SK-N-SH (cell line): ENCODE data around the gene CNFN. TPM values are rescaled to one million over a fixed set of nuclear protein-coding genes. Genes with fewer than 3 reads are reported as not detected.

Experiments used
- CTCF ChIA-PET: fragments of 300-600, 350-600 bp; formaldehyde crosslinking; extraction: SDS; loops from one replicate; lab custom pipeline; 2021; lab: Yijun Ruan, JAX
- POLR2A ChIA-PET: fragments of 350-600 bp; sonication (Branson Sonifier 250); formaldehyde crosslinking; extraction: SDS; loops from one replicate; lab custom pipeline; 2020; ENCODE audit warnings: antibody characterized with exemption, inconsistent platforms; lab: Yijun Ruan, JAX
- DNase-seq: peaks from one replicate; pipeline ENCODE4 v3.0.0; 2012
- H2AFZ ChIP-seq: fragments of 200-600 bp; sonication (generic); 2 replicates; pipeline ENCODE4 v1.8.1; 2016; ENCODE audit warnings: antibody characterized with exemption, mild to moderate bottlenecking, low read depth
- H3F3A ChIP-seq: fragments of 200-600 bp; sonication (generic); replicated peaks from 2 replicates; pipeline ENCODE3; 2016; ENCODE audit warnings: antibody characterized with exemption, mild to moderate bottlenecking; ENCODE audit not compliant: insufficient read depth
- H3K27ac ChIP-seq, 2 experiments: fragments of 200-500 bp in 1 of 2; fragments of 200-600 bp in 1 of 2; sonication (Bioruptor generic) in 1 of 2; sonication (generic), shearing (Covaris generic) in 1 of 2; 2 replicates each; pipeline versions ENCODE4 v1.5.1 to v1.6.1; 2014 to 2016; ENCODE audit warnings: low read depth in 2 of 2, inconsistent platforms in 1 of 2, low read length in 1 of 2, mild to moderate bottlenecking in 1 of 2, mixed read lengths in 1 of 2
- H3K27me3 ChIP-seq: fragments of 200-600 bp; sonication (generic), shearing (Covaris generic); 2 replicates; pipeline ENCODE4 v1.6.1; 2016; ENCODE audit warnings: mixed run types; ENCODE audit not compliant: insufficient read depth
- H3K36me3 ChIP-seq, 2 experiments: fragments of 200-500 bp in 1 of 2; fragments of 200-600 bp in 1 of 2; sonication (Bioruptor generic) in 1 of 2; sonication (generic) in 1 of 2; replicated peaks in 1 of 2; 2 replicates each; pipeline versions ENCODE3 to v1.5.1; 2014 to 2016; ENCODE audit warnings: low read length in 1 of 2, mild to moderate bottlenecking in 1 of 2; ENCODE audit not compliant: insufficient read depth in 2 of 2, control insufficient read depth in 1 of 2
- H3K4me1 ChIP-seq, 2 experiments: fragments of 200-500 bp in 1 of 2; fragments of 200-600 bp in 1 of 2; sonication (Bioruptor generic) in 1 of 2; sonication (generic), shearing (Covaris generic) in 1 of 2; 2 replicates each; pipeline versions ENCODE4 v1.5.1 to v1.6.1; 2014 to 2016; ENCODE audit warnings: low read depth in 1 of 2, low read length in 1 of 2, mixed run types in 1 of 2; ENCODE audit not compliant: insufficient read depth in 2 of 2, control insufficient read depth in 1 of 2
- H3K4me2 ChIP-seq: fragments of 200-600 bp; sonication (generic), shearing (Covaris generic); 2 replicates; pipeline ENCODE4 v1.6.1; 2017; ENCODE audit warnings: mixed run types
- H3K4me3 ChIP-seq, 2 experiments: fragments of 200-500 bp in 1 of 2; fragments of 200-600 bp in 1 of 2; sonication (Bioruptor generic) in 1 of 2; sonication (generic), shearing (Covaris generic) in 1 of 2; 2 replicates each; pipeline versions ENCODE4 v1.5.1 to v1.8.1; 2014 to 2016; ENCODE audit warnings: low read depth in 2 of 2, inconsistent platforms in 1 of 2, low read length in 1 of 2, mild to moderate bottlenecking in 1 of 2, mixed read lengths in 1 of 2, moderate library complexity in 1 of 2
- H3K79me2 ChIP-seq: fragments of 200-600 bp; sonication (generic); 2 replicates; pipeline ENCODE4 v1.8.1; 2017; ENCODE audit warnings: mild to moderate bottlenecking; ENCODE audit not compliant: insufficient read depth
- H3K9ac ChIP-seq: fragments of 200-600 bp; sonication (generic); 2 replicates; pipeline ENCODE4 v1.6.1; 2017; ENCODE audit warnings: mixed run types
- H3K9me2 ChIP-seq: fragments of 200-600 bp; sonication (generic); 2 replicates; pipeline ENCODE4 v1.6.1; 2017; ENCODE audit warnings: mixed run types
- H3K9me3 ChIP-seq: fragments of 200-600 bp; sonication (generic); 2 replicates; pipeline ENCODE4 v1.6.1; 2017; ENCODE audit warnings: mixed run types, mild to moderate bottlenecking, moderate library complexity
- H4K20me1 ChIP-seq: fragments of 200-600 bp; sonication (generic); 2 replicates; pipeline ENCODE4 v1.6.1; 2017; ENCODE audit warnings: mild to moderate bottlenecking, mixed run types; ENCODE audit not compliant: insufficient read depth
- FOSL2 ChIP-seq: IDR thresholded peaks from 2 replicates; pipeline ENCODE4 v1.4.0; 2012; ENCODE audit warnings: low read depth, mild to moderate bottlenecking, moderate library complexity, borderline replicate concordance
- FOXJ3 ChIP-seq: sonication (generic); formaldehyde crosslinking; IDR thresholded peaks from 2 replicates; pipeline ENCODE4 v1.5.1; 2020; ENCODE audit warnings: mild to moderate bottlenecking, missing genetic modification reagents
- MEF2A ChIP-seq: IDR thresholded peaks from 2 replicates; pipeline ENCODE4 v1.4.0; 2012; ENCODE audit warnings: low read depth, borderline replicate concordance
- NRF1 ChIP-seq: IDR thresholded peaks from 2 replicates; pipeline ENCODE4 v1.6.1; 2012; ENCODE audit warnings: low read depth, mild to moderate bottlenecking, low read length
- RFX5 ChIP-seq: IDR thresholded peaks from 2 replicates; pipeline ENCODE4 v1.6.1; 2012; ENCODE audit warnings: mild to moderate bottlenecking, improper control_type of control experiment, low read length
- TEAD4 ChIP-seq: IDR thresholded peaks from 2 replicates; pipeline ENCODE4 v1.4.0; 2012; ENCODE audit warnings: mild to moderate bottlenecking, borderline replicate concordance; ENCODE audit not compliant: insufficient read depth
- USF2 ChIP-seq: fragments of 150-350 bp; IDR thresholded peaks from 2 replicates; pipeline ENCODE4 v1.6.1; 2017; ENCODE audit warnings: antibody characterized with exemption, low read length, low read depth, borderline replicate concordance
- ZBTB33 ChIP-seq: IDR thresholded peaks from 2 replicates; pipeline ENCODE4 v1.4.0; 2012; ENCODE audit warnings: low read depth, borderline replicate concordance
- WGBS: methylation state at CpG from one replicate; pipeline ENCODE4 v1.1.6; 2017; ENCODE audit warnings: low lambda C conversion rate; 5-methylcytosine and 5-hydroxymethylcytosine counted together
- polyA plus RNA-seq, 3 experiments: library from polyadenylated mRNA; depleted of rRNA; stranded (reverse); fragments of >200 nt; gene quantifications; 2 replicates each; pipeline ENCODE4 v1.2.3, GENCODE V29; 2012
- TF ChIP-seq, protein P1 (sequence below): fragments of 150-350 bp; IDR thresholded peaks from 2 replicates; pipeline ENCODE4 v1.6.1; 2016; ENCODE audit warnings: mild to moderate bottlenecking, low read depth, low read length

CNFN gene
- polyA plus RNA-seq, 1 of the 3 experiments (the other 2 are of a cell fraction), result 4.5 TPM

GRCh38 chr19:42422901-42423461 lies 32.9 kb upstream of the CNFN start (continued):
- no peak for TF ChIP-seq USF2
- TF ChIP-seq FOXJ3 (CRISPR knock-in tag), result no peak
- no peak for TF ChIP-seq TEAD4
- no peak for TF ChIP-seq ZBTB33
- TF ChIP-seq, all 33 proteins: peak for 3

DNA sequence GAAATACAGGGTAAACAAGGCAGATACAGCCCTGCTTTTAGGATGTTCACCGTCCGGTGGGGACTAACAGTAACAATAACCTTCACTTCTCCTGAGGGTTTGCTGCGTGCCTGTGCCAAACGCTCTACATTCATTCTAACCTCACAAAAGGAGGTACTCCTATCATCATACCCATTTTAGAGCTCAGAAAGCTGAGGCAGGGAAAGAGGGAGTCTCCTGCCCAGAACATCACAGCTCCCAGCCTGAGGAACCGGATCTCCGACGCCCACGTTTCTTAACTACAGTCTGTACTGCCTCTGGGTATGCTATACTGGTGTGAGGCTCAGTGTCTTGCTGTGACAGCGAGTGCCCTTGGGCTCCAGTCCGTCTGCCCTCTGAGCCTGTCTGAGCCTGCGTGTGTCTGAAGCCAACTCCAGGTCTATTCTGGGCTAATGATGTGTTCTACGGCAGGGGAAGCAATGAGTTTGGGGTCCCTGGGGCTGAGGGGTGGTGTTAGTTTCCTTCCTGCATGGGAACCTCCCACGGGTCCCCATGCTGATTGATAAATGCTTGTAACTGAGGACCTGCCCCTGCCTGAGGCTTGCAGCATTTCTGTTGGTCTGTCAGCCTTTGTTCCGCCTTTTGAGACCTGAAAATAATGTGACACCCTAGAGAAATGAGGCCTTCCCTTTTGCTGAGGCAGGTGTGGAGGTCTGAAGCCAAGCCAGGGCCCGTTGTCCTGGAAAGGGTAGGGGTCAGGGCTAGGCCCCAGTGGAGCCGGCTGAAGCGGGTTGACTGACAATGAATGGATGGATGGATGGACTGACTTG lies 32.2 kb upstream of the CNFN start:
- H3K9me3 ChIP-seq, result no peaks in the 10 kb centered on the region
- H3K9ac ChIP-seq, result peak overlapping the region; percentile 61; the same call in 1 of the 2 replicates
- no peaks in the 10 kb centered on the region for H3K36me3 ChIP-seq
- H3K4me2 ChIP-seq, result peak overlapping the region; percentile 94
- no peaks in the 10 kb centered on the region for H4K20me1 ChIP-seq
- no peaks in the 10 kb centered on the region for H3K9me2 ChIP-seq
- peak overlapping the region; percentile 69 to 86 for H3K4me3 ChIP-seq
- no peaks in the 10 kb centered on the region for H3K79me2 ChIP-seq
- H3K4me1 ChIP-seq, result peaks cover 0 to 21% of the 10 kb centered on the region in 2 experiments; a peak in 1 of 4 replicates
- H3F3A ChIP-seq, result no peaks in the 10 kb centered on the region
- H3K27ac ChIP-seq, result no peak overlapping the region
- WGBS, result 87% methylated on average over 13 of the region's 17 CpGs
- no peak for DNase-seq
- no peaks in the 10 kb centered on the region for H3K27me3 ChIP-seq
- TF ChIP-seq ZBTB33 (no peak), USF2 (no peak), RFX5 (no peak), MEF2A (no peak), TEAD4 (no peak), FOSL2 (no peak), NRF1 (no peak)
- TF ChIP-seq, protein P1, sequence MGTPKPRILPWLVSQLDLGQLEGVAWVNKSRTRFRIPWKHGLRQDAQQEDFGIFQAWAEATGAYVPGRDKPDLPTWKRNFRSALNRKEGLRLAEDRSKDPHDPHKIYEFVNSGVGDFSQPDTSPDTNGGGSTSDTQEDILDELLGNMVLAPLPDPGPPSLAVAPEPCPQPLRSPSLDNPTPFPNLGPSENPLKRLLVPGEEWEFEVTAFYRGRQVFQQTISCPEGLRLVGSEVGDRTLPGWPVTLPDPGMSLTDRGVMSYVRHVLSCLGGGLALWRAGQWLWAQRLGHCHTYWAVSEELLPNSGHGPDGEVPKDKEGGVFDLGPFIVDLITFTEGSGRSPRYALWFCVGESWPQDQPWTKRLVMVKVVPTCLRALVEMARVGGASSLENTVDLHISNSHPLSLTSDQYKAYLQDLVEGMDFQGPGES, result no peak
- ChIA-PET POLR2A (no interaction called here), CTCF (interaction anchor here (1.6 to 2.2 kb wide), 2 partner anchors 10 to 16 kb away, joined by 5 to 7 read pairs; no protein-coding TSS in a partner anchor)
- no peak overlapping the region for H2AFZ ChIP-seq
